ENCODE data around the gene FAM177A1. TPM values are rescaled to one million over a fixed set of nuclear protein-coding genes. Genes with fewer than 3 reads are reported as not detected.

FAM177A1 gene
- total and polyA plus RNA-seq, 9 of the 15 experiments (the other 6 are each of a cell fraction or from before 2014, with no cell fraction given) = 7.7 to 36.2 (median 29.9) TPM

- POLR2A ChIA-PET = no interaction called here
- Histone ChIP-seq H3K27ac (ENCODE audit: extremely low read depth, low read depth, low read length) (no peak overlapping the region), H3K4me1 (replicated peaks in 1 of 2; ENCODE audit: control insufficient read depth in 2 of 2, insufficient read depth in 2 of 2, low read length in 2 of 2) (no peaks in the 10 kb centered on the region), H4K20me1 (replicated peaks; ENCODE audit: control insufficient read depth, insufficient read depth, low read length) (no peaks in the 10 kb centered on the region), H2AFZ (ENCODE audit: low read depth, low read length) (no peak overlapping the region), H3K79me2 (ENCODE audit: control insufficient read depth, insufficient read depth, low read length) (no peaks in the 10 kb centered on the region), H3K9me1 (ENCODE audit: control insufficient read depth, insufficient read depth, low read length) (no peaks in the 10 kb centered on the region), H3K4me3 (no peak overlapping the region), H3K4me2 (ENCODE audit: insufficient read depth, low read length) (no peak overlapping the region), H3K9me3 (replicated peaks; ENCODE audit: control insufficient read depth, insufficient read depth, low read depth, low read length) (no peaks in the 10 kb centered on the region; the same call in 1 of the 2 replicates), H3K9ac (ENCODE audit: insufficient read depth in 1 of 2, low read depth in 2 of 2, low read length in 2 of 2) (no peak overlapping the region), H3K27me3 (ENCODE audit: control insufficient read depth in 2 of 2, insufficient read depth in 2 of 2, low read length in 2 of 2) (no peaks in the 10 kb centered on the region), H3K36me3 (ENCODE audit: control insufficient read depth, insufficient read depth, low read length) (peaks cover 24% of the 10 kb centered on the region; the same call in 1 of the 3 replicates)
- 93% methylated on average over 2 of the region's 2 CpGs for WGBS (ENCODE audit: insufficient coverage, low coverage, missing lambda C conversion rate)
- intact Hi-C loops (cut with micrococcal nuclease) = no loop called here
- CTCF ChIA-PET (ENCODE audit: low intra/inter-chr PET ratio) = no interaction called here
- no peak for DNase-seq (ENCODE audit: extremely low read depth in 1 of 4, low spot score in 3 of 4)
- no peak for FAIRE-seq
- BruUV-seq (replicated peaks) = no TSS peak
- ATAC-seq = no peak
- TF ChIP-seq MEIS2 (IDR thresholded peaks at IDR 0.05; ENCODE audit: partially characterized antibody) (no peak), YBX1 (IDR thresholded peaks at IDR 0.05) (no peak), EWSR1 (IDR thresholded peaks at IDR 0.05; ENCODE audit: borderline replicate concordance, low read depth, partially characterized antibody) (no peak), SUPT5H (IDR thresholded peaks at IDR 0.05) (no peak), NKRF (IDR thresholded peaks at IDR 0.05; ENCODE audit: borderline replicate concordance) (no peak), ZFP1 (CRISPR knock-in tag; IDR thresholded peaks at IDR 0.05) (no peak), NR1H2 (CRISPR knock-in tag; IDR thresholded peaks at IDR 0.05) (no peak), NFIC (IDR thresholded peaks at IDR 0.05) (no peak), MTA3 (IDR thresholded peaks at IDR 0.05; ENCODE audit: borderline replicate concordance) (no peak), KLF13 (tag; IDR thresholded peaks at IDR 0.05; ENCODE audit: borderline replicate concordance, low read depth) (no peak)
- TF ChIP-seq, protein P1, sequence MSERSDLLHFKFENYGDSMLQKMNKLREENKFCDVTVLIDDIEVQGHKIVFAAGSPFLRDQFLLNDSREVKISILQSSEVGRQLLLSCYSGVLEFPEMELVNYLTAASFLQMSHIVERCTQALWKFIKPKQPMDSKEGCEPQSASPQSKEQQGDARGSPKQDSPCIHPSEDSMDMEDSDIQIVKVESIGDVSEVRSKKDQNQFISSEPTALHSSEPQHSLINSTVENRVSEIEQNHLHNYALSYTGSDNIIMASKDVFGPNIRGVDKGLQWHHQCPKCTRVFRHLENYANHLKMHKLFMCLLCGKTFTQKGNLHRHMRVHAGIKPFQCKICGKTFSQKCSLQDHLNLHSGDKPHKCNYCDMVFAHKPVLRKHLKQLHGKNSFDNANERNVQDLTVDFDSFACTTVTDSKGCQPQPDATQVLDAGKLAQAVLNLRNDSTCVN (CRISPR knock-in tag; IDR thresholded peaks at IDR 0.05) = no peak
- TF ChIP-seq, protein P2, sequence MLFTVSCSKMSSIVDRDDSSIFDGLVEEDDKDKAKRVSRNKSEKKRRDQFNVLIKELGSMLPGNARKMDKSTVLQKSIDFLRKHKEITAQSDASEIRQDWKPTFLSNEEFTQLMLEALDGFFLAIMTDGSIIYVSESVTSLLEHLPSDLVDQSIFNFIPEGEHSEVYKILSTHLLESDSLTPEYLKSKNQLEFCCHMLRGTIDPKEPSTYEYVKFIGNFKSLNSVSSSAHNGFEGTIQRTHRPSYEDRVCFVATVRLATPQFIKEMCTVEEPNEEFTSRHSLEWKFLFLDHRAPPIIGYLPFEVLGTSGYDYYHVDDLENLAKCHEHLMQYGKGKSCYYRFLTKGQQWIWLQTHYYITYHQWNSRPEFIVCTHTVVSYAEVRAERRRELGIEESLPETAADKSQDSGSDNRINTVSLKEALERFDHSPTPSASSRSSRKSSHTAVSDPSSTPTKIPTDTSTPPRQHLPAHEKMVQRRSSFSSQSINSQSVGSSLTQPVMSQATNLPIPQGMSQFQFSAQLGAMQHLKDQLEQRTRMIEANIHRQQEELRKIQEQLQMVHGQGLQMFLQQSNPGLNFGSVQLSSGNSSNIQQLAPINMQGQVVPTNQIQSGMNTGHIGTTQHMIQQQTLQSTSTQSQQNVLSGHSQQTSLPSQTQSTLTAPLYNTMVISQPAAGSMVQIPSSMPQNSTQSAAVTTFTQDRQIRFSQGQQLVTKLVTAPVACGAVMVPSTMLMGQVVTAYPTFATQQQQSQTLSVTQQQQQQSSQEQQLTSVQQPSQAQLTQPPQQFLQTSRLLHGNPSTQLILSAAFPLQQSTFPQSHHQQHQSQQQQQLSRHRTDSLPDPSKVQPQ (CRISPR knock-in tag; IDR thresholded peaks at IDR 0.05; ENCODE audit: borderline replicate concordance) = no peak
- in situ Hi-C loops (cut with MboI) = no loop called here
These were observed 13.5 kb upstream of the FAM177A1 start for GRCh38 chr14:35032562-35032961.

Measured in K562 (cell line).